Right lobe of liver (tissue), 4 donors: ENCODE data around the gene SLC14A1.

Experiments
- CTCF ChIP-seq, 4 donors: fragments of 200-600 bp in 3 of 4; fragments of 450-650 bp in 1 of 4; IDR thresholded peaks; one replicate each; pipeline versions ENCODE4 v1.5.1 to v1.8.0; 2016 to 2022; ENCODE audit warnings: antibody characterized with exemption in 4 of 4, mild to moderate bottlenecking in 2 of 4
- POLR2A ChIP-seq: fragments of 450-650 bp; IDR thresholded peaks from one replicate; pipeline ENCODE4 v1.6.1; 2017; ENCODE audit warnings: antibody characterized with exemption, mild to moderate bottlenecking
- donor health status: DM: no; HTN: no; CAD: no.
- donor health status: DM: no; HTN: no; CAD: no.
- donor health status: DM: no; HTN: yes; CAD: no.

- TF ChIP-seq CTCF (IDR thresholded peaks at IDR 0.05) (no peak), POLR2A (no peak)
Observed at GRCh38 chr18:45761512-45762114, 37.6 kb downstream of the SLC14A1 start.
